Peyer's patch (tissue), 4 donors: Measurements from ENCODE around the gene DPP3. TPM values are rescaled to one million over a fixed set of nuclear protein-coding genes. Genes with fewer than 3 reads are reported as not detected.
"Not testable (repeated sequence)": the region's sequence is repeated elsewhere in the genome, so short reads cannot be mapped to it uniquely, and the experiment has no call there.

ENCODE experiments used
- DNase-seq, 3 donors: peaks; one replicate each; pipeline ENCODE4 v3.0.0-alpha.2; 2017 to 2019
- H3K27ac ChIP-seq, 4 donors: fragments of 200-600 bp; sonication (generic); one replicate each; pipeline ENCODE4 v1.5.1; 2016 to 2019
- H3K27me3 ChIP-seq, 2 donors: fragments of 200-600 bp; sonication (generic); one replicate each; pipeline ENCODE4 v1.5.1; 2019
- H3K36me3 ChIP-seq, 3 donors: fragments of 200-600 bp; sonication (generic); one replicate each; pipeline ENCODE4 v1.5.1; 2016 to 2019
- H3K4me1 ChIP-seq, 4 donors: fragments of 200-600 bp; sonication (generic); one replicate each; pipeline ENCODE4 v1.5.1; 2016 to 2019
- H3K4me3 ChIP-seq, 4 donors: fragments of 200-600 bp; sonication (generic); 1 replicate in 3 of 4; 2 replicates in 1 of 4; pipeline ENCODE4 v1.5.1; 2016 to 2019; ENCODE audit warnings: mild to moderate bottlenecking in 1 of 4
- H3K9me3 ChIP-seq, 4 donors: fragments of 200-600 bp; sonication (generic); one replicate each; pipeline ENCODE4 v1.5.1; 2016 to 2019; ENCODE audit warnings: mild to moderate bottlenecking in 1 of 4
- CTCF ChIP-seq, 6 experiments: fragments of 450-650 bp in 4 of 6; fragments of 200-600 bp in 2 of 6; sonication (generic) in 1 of 6; IDR thresholded peaks; one replicate each; pipeline ENCODE4 v1.5.1; 2017 to 2019; ENCODE audit warnings: antibody characterized with exemption in 6 of 6, mild to moderate bottlenecking in 3 of 6, moderate library complexity in 1 of 6
- POLR2A ChIP-seq, 2 donors: fragments of 450-650 bp; IDR thresholded peaks; one replicate each; pipeline ENCODE4 v1.5.1; 2017; ENCODE audit warnings: antibody characterized with exemption in 2 of 2, mild to moderate bottlenecking in 2 of 2, moderate library complexity in 2 of 2
- total RNA-seq, 4 donors: library from RNA; depleted of rRNA; stranded (reverse); fragments of >200 nt; gene quantifications; one replicate each; pipeline ENCODE4 v1.1.0, GENCODE V29; 2016

Gene DPP3
- total RNA-seq, 4 donors from 2014 or later = 58.3 to 66.8 (median 63.2) TPM

- DNase-seq = no peak
- peaks cover 0 to 41% (median 0%) of the 10 kb centered on the region in 3 donors for H3K36me3 ChIP-seq
- no peak for TF ChIP-seq CTCF (IDR thresholded peaks at IDR 0.05)
- no peak for TF ChIP-seq POLR2A (IDR thresholded peaks at IDR 0.05)
- no peaks in the 10 kb centered on the region for H3K27me3 ChIP-seq
- H3K27ac ChIP-seq = no peak overlapping the region
- H3K4me3 ChIP-seq = no peak overlapping the region
- H3K4me1 ChIP-seq = peaks cover 0 to 17% (median under 1%) of the 10 kb centered on the region in 4 donors
- no peaks in the 10 kb centered on the region for H3K9me3 ChIP-seq
Measured at GRCh38 chr11:66539870-66540213, 59.6 kb downstream of the DPP3 start.

- H3K27me3 ChIP-seq, H3K9me3 ChIP-seq, H3K4me3 ChIP-seq, DNase-seq, H3K27ac ChIP-seq: not testable (repeated sequence)
- H3K4me1 ChIP-seq = peaks cover 0 to 24% (median 3%) of the 10 kb centered on the region in 4 donors
- H3K36me3 ChIP-seq = peaks cover 0 to 41% (median 0%) of the 10 kb centered on the region in 3 donors
Measured at GRCh38 chr11:66540598-66540997, 60.4 kb downstream of the DPP3 start.

DNA sequence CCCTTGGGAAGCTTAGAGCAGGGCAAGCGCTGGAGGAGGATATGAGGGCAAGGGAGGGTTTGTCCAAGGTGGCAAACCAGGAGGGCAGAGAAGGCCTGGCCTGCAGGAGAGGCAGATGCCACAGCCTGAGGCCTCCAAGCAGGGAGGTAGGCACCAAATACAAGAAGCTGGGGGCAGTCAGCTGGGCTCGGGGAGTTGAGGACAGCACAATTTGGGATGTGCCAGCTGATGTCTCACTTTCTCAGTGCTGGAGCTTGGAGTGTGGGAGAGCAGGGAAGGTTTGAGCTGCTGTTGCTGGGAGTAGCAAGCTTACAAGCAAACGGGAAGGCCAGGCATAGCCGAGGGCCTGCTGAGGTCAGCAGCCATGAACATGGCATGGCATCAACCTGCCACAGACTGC is 61.7 kb downstream of the DPP3 start:
- DNase-seq = no peak
- H3K36me3 ChIP-seq = peaks cover 0 to 32% (median 0%) of the 10 kb centered on the region in 3 donors
- no peak for TF ChIP-seq CTCF (IDR thresholded peaks at IDR 0.05)
- no peak for TF ChIP-seq POLR2A (IDR thresholded peaks at IDR 0.05)
- no peak overlapping the region for H3K4me3 ChIP-seq
- H3K4me1 ChIP-seq = peaks cover 0 to 30% (median 4%) of the 10 kb centered on the region in 4 donors
- H3K9me3 ChIP-seq = no peaks in the 10 kb centered on the region
- no peaks in the 10 kb centered on the region for H3K27me3 ChIP-seq
- H3K27ac ChIP-seq = no peak overlapping the region

DNA sequence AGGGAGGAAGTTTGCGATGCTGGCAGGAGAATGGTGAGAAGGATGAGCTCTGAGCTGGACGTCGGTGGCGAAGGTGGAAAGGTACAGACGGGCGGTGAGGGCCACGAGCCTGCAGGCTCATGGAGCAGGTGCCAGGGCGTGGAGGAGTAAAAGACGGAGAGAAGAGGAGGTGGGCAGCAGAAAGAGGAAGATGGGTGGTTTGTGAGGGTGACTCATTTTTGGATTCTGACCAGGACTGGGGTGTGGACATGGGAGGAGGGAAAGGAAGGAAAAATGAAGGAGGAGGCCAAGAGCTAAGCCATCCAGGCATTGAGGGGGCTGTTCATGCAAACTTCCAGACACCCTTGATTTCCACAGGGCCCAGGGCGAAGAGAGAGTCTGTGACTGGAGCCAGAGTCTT is 62.1 kb downstream of the DPP3 start:
- TF ChIP-seq POLR2A (IDR thresholded peaks at IDR 0.05) = no peak
- TF ChIP-seq CTCF (IDR thresholded peaks at IDR 0.05) = no peak
- Histone ChIP-seq H3K36me3 (peaks cover 0 to 28% (median 0%) of the 10 kb centered on the region in 3 donors), H3K4me1 (peaks cover 0 to 30% (median 4%) of the 10 kb centered on the region in 4 donors), H3K27me3 (no peaks in the 10 kb centered on the region), H3K27ac (no peak overlapping the region), H3K4me3 (no peak overlapping the region), H3K9me3 (no peaks in the 10 kb centered on the region)
- no peak for DNase-seq

GRCh38 chr11:66543263-66544107 is 63.3 kb downstream of the DPP3 start:
- TF ChIP-seq POLR2A (IDR thresholded peaks at IDR 0.05) = no peak
- peak in 5 of 6 experiments; percentile 7 to 53 (median 27) for TF ChIP-seq CTCF (IDR thresholded peaks at IDR 0.05)
- Histone ChIP-seq H3K9me3 (no peaks in the 10 kb centered on the region), H3K4me1 (peaks cover 0 to 30% (median 4%) of the 10 kb centered on the region in 4 donors), H3K4me3 (peak overlapping the region in 1 of 4 donors; percentile 22), H3K27ac (peak overlapping the region; percentile 16 to 69 (median 29)), H3K36me3 (peaks cover 0 to 27% (median 0%) of the 10 kb centered on the region in 3 donors), H3K27me3 (no peaks in the 10 kb centered on the region)
- peak in 2 of 3 donors; percentile 84 to 90 for DNase-seq

DNA sequence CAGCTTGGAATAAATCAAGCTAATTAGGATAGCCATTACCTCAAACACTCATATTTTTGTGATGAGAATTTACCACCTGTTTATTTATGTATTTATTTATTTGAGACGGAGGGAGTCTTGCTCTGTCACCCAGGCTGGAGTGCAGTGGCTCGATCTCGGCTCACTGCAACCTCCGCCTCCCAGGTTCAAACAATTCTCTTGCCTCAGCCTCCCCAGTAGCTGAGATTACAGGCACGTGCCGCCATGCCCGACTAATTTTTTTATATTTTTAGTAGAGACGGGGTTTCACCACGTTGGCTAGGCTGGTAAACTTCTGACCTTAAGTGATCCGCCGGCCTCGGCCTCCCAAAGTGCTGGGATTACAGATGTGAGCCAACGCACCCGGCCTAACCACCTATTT is 64.7 kb downstream of the DPP3 start:
- Histone ChIP-seq H3K27ac (peak overlapping the region in 1 of 4 donors; percentile 88), H3K4me3 (peak overlapping the region; percentile 67 to 93 (median 86)), H3K36me3 (peaks cover 0 to 18% (median 0%) of the 10 kb centered on the region in 3 donors), H3K4me1 (peaks cover 0 to 30% (median 4%) of the 10 kb centered on the region in 4 donors)
- H3K9me3 ChIP-seq, H3K27me3 ChIP-seq, DNase-seq: not testable (repeated sequence)
